Glomerular visceral epithelial cell (primary cell): ENCODE results near the gene MUC21.
"Not testable (repeated sequence)": the region's sequence is repeated elsewhere in the genome, so short reads cannot be mapped to it uniquely, and the experiment has no call there.

Experiments
- DNase-seq: peaks from one replicate; pipeline ENCODE4 v3.0.0-alpha.2; 2016; ENCODE audit errors: extremely low spot score

MUC21 gene

DNA sequence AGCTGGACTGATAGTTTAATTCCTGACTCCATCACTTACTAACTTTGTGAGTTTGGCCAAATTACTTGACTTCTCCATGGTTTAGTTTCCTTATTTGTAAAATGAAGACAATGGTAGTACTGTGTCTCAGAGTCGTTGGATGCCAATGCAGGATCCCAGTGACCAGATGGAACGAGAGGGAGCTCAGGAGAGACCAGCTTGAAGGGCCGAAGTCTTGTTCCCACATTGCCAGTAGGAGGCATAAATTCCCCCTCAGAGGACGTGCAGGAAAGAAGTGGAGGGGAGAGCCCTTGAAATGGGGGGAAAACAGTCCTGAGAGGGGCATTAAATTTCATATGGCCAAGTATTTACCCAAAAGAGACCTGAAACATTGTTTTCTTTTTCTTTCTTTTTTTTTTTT is 24.6 kb downstream of the MUC21 start:
- DNase-seq: no peak

GRCh38 chr6:31009731-31010130 is 26.2 kb downstream of the MUC21 start:
- no peak for DNase-seq

DNA sequence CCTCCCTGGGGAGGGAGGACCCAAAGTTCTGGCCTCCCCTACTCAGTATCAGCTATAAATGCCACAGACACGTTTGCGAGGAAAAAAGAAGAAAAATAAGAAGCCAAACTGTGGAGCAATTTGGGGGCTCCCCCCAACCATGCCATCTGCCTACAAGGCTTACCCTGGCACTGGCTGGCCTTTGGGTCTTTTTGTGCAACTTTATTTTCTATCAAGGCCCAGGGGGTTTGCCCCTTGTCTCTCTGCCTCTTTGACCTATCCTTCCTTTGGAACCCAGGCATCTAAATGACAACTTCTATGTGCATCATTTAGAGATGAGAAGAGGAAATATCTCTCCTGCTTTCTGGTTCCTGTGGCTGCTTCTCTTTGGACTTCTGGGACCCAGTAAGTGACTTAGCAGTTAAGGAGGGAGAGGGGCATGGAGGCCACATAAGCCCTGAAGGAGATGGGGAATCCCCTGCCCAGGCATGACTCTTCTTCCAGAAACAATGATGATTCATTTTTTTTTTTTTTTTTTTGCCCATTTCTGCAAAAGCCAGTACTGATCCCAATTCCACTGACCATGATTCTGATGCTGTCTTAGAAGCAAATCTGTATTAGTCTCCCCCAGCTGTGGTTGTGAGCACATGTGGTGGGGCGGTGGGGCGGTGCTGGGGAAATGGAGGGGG is 27.0 kb downstream of the MUC21 start, which contains the start of gene MUC22:
Gene MUC22 (plus strand): TSS at position 82 of the 668 bp plus-strand sequence. CDS start 233 bp downstream, at position 315.
- peak; percentile 78 for DNase-seq

DNA sequence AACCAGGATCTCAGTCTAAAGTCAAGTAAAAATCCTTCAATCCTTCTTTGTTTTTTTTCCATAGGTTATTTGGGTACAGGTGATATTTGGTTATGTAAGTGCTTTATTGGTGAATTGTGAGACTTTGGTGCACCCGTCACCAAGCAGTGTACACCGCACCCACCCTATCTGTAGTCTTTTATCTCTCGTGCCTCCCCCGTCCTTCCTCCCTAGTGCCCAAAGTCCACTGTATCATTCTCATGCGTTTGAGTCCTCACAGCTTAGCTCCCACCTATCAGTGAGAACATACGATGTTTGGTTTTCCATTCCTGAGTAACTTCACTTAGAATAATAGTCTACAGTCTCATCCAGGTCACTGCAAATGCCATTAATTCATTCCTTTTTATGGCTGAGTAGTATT is 27.6 kb downstream of the MUC21 start:
- no peak for DNase-seq

DNA sequence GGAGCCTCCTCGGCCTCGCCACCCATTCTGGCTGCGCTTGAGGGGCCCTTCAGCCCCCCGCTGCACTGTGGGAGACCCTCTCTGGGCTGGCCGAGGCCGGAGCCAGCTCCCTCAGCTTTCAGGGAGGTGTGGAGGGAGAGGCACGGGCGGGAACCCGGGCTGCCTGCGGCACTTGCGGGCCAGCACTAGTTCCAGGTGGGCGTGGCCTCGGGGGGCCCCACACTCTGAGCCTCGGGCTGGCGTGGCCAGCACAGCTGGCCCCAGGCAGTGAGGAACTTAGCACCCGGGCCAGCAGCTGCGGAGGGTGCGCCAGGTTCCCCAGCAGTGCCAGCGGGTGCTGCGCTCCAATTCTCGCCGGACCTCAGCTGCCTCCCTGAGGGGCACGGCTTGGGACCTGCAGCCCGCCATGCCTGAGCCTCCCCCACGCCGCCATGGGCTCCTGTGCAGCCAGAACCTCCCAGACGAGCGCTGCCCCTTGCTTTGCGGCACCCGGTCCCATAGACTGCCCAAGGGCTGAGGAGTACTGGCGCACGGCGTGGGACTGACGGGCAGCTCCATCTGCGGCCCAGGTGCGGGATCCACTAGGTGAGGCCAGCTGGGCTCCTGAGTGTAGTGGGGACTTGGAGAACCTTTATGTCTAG is 33.3 kb downstream of the MUC21 start:
- no peak for DNase-seq

GRCh38 chr6:31017436-31017835 is 33.9 kb downstream of the MUC21 start:
- not testable (repeated sequence) for DNase-seq

DNA sequence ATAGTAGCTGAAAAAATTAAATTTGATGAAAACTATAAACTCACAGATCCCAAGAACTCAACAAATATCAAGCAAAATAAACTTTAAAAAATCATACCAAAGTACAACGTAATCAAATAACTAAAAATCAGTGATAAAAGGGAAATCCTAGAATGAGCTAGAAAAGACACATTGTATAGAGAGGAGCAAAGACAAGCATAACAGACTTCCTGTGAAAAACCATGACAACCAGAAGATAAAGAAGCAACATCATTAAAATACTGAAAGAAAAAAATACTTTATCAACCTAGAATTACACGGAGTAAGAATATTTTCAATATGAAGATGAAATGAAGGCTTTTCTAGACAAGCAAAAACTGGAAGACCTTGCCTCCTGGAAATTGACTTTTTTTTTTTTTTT is 36.5 kb downstream of the MUC21 start:
- DNase-seq: no peak

- not testable (repeated sequence) for DNase-seq
These were observed 37.2 kb downstream of the MUC21 start for GRCh38 chr6:31020631-31021255.

DNA sequence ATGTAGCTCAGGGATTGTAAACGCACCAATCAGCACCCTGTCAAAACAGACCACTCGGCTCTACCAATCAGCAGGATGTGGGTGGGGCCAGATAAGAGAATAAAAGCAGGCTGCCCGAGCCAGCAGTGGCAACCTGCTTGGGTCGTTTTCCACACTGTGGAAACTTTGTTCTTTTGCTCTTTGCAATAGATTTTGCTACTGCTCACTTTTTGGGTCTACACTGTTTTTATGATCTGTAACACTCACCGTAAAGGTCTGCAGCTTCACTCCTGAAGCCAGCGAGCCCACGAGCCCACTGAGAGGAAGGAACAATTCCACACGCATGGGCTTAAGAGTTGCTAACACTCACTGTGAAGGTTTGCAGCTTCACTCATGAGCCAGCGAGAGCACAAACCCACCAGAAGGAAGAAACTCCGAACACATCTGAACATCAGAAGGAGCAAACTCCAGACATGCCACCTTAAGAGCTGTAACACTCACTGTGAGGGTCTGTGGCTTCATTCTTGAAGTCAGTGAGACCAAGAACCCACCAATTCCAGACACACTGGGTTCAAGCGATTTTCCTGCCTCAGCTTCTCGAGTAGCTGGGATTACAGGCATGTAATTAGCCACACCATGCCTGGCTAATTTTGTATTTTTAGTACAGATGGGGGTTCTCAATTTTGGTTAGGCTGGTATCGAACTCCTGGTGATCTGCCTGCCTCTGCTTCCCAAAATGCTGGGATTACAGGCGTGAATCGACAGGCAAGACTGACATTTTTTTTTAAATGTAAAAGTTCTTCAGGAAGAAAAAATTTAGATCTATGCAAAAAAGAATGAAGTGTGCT is 38.4 kb downstream of the MUC21 start:
- not testable (repeated sequence) for DNase-seq

DNA sequence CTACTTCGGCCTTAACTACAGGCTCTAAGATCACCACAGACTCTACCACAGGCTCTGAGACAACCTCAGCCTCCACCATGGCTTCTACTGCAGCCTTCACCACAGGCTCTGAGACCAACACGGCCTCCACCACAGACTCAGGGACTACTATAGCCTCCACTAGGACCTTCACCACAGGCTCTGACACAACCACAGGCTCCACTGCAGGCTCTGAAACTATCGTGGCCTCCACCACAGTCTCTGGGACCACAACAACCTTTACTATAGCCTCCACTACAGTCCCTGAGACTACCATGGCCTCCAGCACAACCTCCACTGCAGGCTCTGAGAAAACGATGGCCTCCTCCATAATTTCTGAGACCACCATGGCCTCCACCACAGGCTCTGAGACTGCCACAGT is 42.1 kb downstream of the MUC21 start:
- no peak for DNase-seq

GRCh38 chr6:31031095-31031494 is 47.6 kb downstream of the MUC21 start:
- DNase-seq: no peak

DNA sequence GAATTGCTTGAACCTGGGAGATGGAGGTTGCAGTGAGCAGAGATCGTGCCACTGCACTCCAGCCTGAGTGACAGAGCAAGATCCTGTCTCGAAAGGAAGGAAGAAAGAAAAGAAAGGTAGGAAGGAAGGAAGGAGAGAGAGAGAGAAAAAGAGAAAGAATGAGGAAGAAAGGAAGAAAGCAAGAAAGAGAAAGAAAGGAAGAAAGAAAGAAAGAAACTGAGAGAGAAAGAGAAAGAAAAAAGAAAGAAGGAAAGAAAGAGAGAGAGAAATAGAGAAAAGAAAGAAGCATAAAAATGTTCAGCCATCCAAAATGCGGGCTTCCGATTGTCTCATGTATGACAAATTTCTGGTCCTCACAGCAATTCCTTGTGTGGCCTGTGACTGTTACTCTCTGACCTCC is 49.6 kb downstream of the MUC21 start:
- DNase-seq: no peak

DNA sequence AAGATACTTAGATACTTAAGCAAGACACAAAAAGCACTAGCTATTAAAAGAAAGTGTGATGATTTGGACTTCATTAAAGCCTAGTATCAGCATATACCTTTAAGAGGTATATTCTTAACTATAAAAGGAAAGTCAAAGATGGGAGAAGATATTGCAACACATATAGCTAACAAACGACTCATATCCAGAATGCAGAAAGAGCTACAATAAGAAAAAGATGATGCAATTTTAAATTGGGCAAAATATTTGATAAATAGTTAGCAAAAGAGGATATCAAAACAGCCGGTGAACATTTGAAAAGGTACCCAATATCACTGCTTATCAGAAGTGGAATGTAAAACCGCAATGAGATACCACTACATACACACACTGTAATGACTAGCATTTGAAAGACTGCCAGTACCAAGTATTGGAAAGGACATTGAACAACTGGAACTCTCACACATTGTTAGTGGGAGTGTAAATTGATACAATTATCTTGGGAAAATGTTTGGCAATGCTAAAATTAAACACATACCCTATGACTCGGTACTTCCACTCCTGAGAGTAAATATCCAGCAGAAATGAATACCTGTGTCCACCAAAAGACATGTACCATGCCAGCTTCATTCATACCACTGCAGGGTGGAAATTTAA is 52.5 kb downstream of the MUC21 start:
- DNase-seq: no peak

- no peak for DNase-seq
These were observed 53.7 kb downstream of the MUC21 start for GRCh38 chr6:31037169-31037568.

GRCh38 chr6:31037682-31038081 is 54.2 kb downstream of the MUC21 start:
- DNase-seq: peak; percentile 39

- DNase-seq: no peak
These were observed 55.0 kb downstream of the MUC21 start for GRCh38 chr6:31038559-31038958.
